ENCODE data around the gene CCL1.

CCL1 gene

DNA sequence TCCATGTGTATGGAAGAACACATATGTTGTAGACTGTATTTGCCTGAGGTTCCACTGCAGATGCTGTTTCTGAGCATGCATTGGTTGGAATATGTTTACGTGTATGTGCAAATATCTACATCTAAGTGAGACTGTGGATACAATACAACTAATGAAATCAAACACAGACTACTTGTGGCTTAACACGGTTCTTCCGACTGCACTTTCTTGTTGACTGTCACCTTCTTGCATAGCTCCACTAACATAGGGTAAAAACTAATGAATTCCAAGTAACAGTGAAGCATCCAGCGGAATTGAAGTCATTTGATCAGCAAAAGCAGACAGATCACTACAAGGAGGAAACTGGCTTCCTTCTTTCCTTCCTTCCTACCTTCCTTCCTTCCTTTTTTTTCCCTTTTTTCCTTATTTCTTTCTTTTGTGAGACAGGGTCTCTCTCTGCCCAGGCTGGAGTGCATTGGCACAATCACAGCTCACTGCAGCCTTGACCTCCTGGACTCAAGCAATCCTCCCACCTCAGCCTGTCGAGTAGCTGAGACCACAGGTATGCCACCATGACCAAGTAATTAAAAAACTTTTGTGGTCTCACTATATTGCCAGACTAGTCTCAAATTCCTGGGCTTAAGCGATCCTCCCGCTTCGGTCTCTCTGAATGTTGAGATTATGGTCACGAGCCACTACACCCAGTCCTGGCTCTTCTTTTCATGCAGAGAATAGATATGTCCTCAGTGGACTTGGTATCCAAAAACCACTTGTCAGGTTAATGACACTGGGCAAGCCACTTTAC lies 22.0 kb upstream of the CCL1 start:
- TF ChIP-seq OSR1 (CRISPR knock-in tag; IDR thresholded peaks at IDR 0.05) (no peak), GLIS3 (CRISPR knock-in tag; IDR thresholded peaks at IDR 0.05) (no peak), TOX (CRISPR knock-in tag; IDR thresholded peaks at IDR 0.05; ENCODE audit: borderline replicate concordance) (no peak), ZNF8 (CRISPR knock-in tag; IDR thresholded peaks at IDR 0.05) (no peak), ZFP30 (CRISPR knock-in tag; IDR thresholded peaks at IDR 0.05) (no peak), ZFP3 (CRISPR knock-in tag; IDR thresholded peaks at IDR 0.05) (no peak), ARNTL (CRISPR knock-in tag; IDR thresholded peaks at IDR 0.05; ENCODE audit: borderline replicate concordance, low read depth) (no peak), SNAI2 (CRISPR knock-in tag; IDR thresholded peaks at IDR 0.05) (no peak)
- TF ChIP-seq, protein P1, sequence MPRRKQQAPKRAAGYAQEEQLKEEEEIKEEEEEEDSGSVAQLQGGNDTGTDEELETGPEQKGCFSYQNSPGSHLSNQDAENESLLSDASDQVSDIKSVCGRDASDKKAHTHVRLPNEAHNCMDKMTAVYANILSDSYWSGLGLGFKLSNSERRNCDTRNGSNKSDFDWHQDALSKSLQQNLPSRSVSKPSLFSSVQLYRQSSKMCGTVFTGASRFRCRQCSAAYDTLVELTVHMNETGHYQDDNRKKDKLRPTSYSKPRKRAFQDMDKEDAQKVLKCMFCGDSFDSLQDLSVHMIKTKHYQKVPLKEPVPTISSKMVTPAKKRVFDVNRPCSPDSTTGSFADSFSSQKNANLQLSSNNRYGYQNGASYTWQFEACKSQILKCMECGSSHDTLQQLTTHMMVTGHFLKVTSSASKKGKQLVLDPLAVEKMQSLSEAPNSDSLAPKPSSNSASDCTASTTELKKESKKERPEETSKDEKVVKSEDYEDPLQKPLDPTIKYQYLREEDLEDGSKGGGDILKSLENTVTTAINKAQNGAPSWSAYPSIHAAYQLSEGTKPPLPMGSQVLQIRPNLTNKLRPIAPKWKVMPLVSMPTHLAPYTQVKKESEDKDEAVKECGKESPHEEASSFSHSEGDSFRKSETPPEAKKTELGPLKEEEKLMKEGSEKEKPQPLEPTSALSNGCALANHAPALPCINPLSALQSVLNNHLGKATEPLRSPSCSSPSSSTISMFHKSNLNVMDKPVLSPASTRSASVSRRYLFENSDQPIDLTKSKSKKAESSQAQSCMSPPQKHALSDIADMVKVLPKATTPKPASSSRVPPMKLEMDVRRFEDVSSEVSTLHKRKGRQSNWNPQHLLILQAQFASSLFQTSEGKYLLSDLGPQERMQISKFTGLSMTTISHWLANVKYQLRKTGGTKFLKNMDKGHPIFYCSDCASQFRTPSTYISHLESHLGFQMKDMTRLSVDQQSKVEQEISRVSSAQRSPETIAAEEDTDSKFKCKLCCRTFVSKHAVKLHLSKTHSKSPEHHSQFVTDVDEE (CRISPR knock-in tag; IDR thresholded peaks at IDR 0.05) = no peak
- TF ChIP-seq, protein P2, sequence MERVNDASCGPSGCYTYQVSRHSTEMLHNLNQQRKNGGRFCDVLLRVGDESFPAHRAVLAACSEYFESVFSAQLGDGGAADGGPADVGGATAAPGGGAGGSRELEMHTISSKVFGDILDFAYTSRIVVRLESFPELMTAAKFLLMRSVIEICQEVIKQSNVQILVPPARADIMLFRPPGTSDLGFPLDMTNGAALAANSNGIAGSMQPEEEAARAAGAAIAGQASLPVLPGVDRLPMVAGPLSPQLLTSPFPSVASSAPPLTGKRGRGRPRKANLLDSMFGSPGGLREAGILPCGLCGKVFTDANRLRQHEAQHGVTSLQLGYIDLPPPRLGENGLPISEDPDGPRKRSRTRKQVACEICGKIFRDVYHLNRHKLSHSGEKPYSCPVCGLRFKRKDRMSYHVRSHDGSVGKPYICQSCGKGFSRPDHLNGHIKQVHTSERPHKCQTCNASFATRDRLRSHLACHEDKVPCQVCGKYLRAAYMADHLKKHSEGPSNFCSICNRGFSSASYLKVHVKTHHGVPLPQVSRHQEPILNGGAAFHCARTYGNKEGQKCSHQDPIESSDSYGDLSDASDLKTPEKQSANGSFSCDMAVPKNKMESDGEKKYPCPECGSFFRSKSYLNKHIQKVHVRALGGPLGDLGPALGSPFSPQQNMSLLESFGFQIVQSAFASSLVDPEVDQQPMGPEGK (CRISPR knock-in tag; IDR thresholded peaks at IDR 0.05; ENCODE audit: borderline replicate concordance) = no peak
- no peak for ATAC-seq

DNA sequence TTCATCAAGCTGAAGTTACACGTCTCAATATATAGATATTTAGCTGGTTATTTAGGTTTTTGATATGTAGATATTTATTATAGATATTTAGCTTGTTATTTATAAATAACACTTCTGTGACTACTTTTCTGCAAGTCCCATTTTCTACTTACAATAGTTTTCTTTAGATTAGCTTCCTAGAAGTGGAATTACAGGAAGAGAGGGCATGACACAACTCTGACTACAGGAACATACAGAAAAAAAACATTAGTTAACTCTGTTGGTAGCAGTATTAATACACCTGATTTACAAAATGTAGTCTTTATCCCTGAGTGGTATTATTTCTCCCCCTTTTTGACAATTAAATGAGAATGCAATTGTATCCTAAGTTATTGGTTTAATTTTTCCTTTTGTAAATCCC lies 21.2 kb upstream of the CCL1 start:
- TF ChIP-seq ZC3H10 (CRISPR knock-in tag; IDR thresholded peaks at IDR 0.05) = no peak
- no peak for TF ChIP-seq TCF4 (CRISPR knock-in tag; IDR thresholded peaks at IDR 0.05; ENCODE audit: borderline replicate concordance)
- TF ChIP-seq PPARA (CRISPR knock-in tag; IDR thresholded peaks at IDR 0.05; ENCODE audit: borderline replicate concordance) = no peak
- TF ChIP-seq, protein P2 (CRISPR knock-in tag; IDR thresholded peaks at IDR 0.05; ENCODE audit: borderline replicate concordance) = no peak
- TF ChIP-seq OSR1 (CRISPR knock-in tag; IDR thresholded peaks at IDR 0.05) = no peak
- TF ChIP-seq, protein P3, sequence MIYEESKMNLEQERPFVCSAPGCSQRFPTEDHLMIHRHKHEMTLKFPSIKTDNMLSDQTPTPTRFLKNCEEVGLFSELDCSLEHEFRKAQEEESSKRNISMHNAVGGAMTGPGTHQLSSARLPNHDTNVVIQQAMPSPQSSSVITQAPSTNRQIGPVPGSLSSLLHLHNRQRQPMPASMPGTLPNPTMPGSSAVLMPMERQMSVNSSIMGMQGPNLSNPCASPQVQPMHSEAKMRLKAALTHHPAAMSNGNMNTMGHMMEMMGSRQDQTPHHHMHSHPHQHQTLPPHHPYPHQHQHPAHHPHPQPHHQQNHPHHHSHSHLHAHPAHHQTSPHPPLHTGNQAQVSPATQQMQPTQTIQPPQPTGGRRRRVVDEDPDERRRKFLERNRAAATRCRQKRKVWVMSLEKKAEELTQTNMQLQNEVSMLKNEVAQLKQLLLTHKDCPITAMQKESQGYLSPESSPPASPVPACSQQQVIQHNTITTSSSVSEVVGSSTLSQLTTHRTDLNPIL (CRISPR knock-in tag; IDR thresholded peaks at IDR 0.05; ENCODE audit: low read depth) = no peak
- TF ChIP-seq ZFP30 (CRISPR knock-in tag; IDR thresholded peaks at IDR 0.05) = no peak
- no peak for ATAC-seq

DNA sequence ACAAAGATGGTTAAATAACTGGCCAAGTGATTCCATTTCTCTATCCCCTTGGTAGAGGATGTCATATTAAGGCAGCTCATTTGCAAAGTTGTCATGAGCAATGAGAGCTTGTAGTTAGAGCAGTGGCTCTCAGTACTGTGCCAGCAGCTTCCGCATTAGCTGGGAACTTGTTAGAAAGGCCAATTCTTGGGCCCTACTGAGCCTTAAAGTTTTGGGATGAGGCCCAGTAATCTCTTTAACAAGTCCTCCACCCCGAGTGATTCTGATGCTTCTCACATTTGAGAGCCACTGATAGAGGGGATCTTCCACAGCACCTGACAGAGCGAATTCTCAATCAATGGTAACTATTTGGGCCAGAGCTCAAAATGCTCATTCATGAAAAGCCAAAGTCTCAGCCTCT lies 20.2 kb upstream of the CCL1 start:
- TF ChIP-seq, protein P2 (CRISPR knock-in tag; IDR thresholded peaks at IDR 0.05; ENCODE audit: borderline replicate concordance) = no peak
- TF ChIP-seq TCF4 (CRISPR knock-in tag; IDR thresholded peaks at IDR 0.05; ENCODE audit: borderline replicate concordance) (no peak), ZFP30 (CRISPR knock-in tag; IDR thresholded peaks at IDR 0.05) (no peak)
- ATAC-seq = no peak

DNA sequence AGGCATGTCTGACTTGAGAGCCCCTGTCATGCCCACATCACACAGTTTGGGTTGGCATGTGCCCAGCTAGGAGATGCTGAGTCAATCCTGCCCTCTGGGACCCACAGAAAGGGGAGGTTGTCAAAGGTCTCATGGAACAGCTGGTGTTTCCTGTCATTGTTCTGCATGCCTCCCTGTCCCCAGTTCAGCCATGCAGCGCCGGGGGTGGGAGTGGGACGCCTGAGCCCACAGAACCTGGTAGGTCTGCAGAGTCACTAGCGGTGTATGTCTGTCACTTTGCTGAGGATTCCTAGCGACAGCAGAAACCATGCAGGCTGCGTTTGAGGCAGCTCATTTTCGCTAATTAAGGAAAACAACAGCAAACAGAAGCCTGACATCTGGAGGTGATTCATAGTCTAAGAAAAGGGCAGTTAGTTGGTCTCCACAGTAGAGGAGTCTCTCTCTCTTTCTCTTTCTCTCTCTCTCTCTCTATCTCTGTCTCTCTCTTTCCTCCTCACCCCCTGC lies 19.6 kb upstream of the CCL1 start:
- no peak for ATAC-seq
- TF ChIP-seq ZC3H10 (CRISPR knock-in tag; IDR thresholded peaks at IDR 0.05) (no peak), TCF4 (CRISPR knock-in tag; IDR thresholded peaks at IDR 0.05; ENCODE audit: borderline replicate concordance) (no peak), BACH2 (CRISPR knock-in tag; IDR thresholded peaks at IDR 0.05; ENCODE audit: borderline replicate concordance) (no peak), ISL1 (CRISPR knock-in tag; IDR thresholded peaks at IDR 0.05) (no peak), ZNF8 (CRISPR knock-in tag; IDR thresholded peaks at IDR 0.05) (no peak), OSR1 (CRISPR knock-in tag; IDR thresholded peaks at IDR 0.05) (no peak)
- TF ChIP-seq, protein P3 (CRISPR knock-in tag; IDR thresholded peaks at IDR 0.05; ENCODE audit: low read depth) = no peak
- TF ChIP-seq, protein P1 (CRISPR knock-in tag; IDR thresholded peaks at IDR 0.05) = no peak
- TF ChIP-seq, protein P2 (CRISPR knock-in tag; IDR thresholded peaks at IDR 0.05; ENCODE audit: borderline replicate concordance) = no peak

Measured in SK-N-SH treated with all-trans-retinoic acid at 6 μM for 48 hours (cell line).